IPS-18c (cell line): ENCODE measurements around the gene PTBP3.
A peak's percentile ranks its signal among the peaks of the same experiment; 100 is the strongest.
"Not testable (repeated sequence)": the region's sequence is repeated elsewhere in the genome, so short reads cannot be mapped to it uniquely, and the experiment has no call there.

Experiments used
- H3K4me3 ChIP-seq: 2 replicates; pipeline ENCODE4 v1.7.0; 2013; ENCODE audit warnings: low read depth, mild to moderate bottlenecking, low read length, moderate library complexity; ENCODE audit not compliant: insufficient read depth
- H3K9me3 ChIP-seq: one replicate; pipeline ENCODE4 v1.6.1; 2013; ENCODE audit warnings: mild to moderate bottlenecking, low read length, moderate library complexity; ENCODE audit not compliant: control insufficient read depth, insufficient read depth

PTBP3 gene

GRCh38 chr9:112332977-112333638, at the start of gene PTBP3:
PTBP3 (minus strand) TSS chr9:112333619; CDS start chr9:112297865, 35,754 bp downstream.
- Histone ChIP-seq H3K4me3 (peak within 1 kb of the TSS; percentile 99), H3K9me3 (no peaks in the 10 kb centered on the region)

GRCh38 chr9:112382501-112383364, 49.3 kb upstream of the PTBP3 start:
- Histone ChIP-seq H3K4me3 (no peak overlapping the region), H3K9me3 (no peaks in the 10 kb centered on the region)

- Histone ChIP-seq H3K4me3 (no peak overlapping the region), H3K9me3 (no peaks in the 10 kb centered on the region)
These were observed 48.6 kb upstream of the PTBP3 start for GRCh38 chr9:112382066-112382465.

GRCh38 chr9:112380825-112381221, 47.4 kb upstream of the PTBP3 start:
- H3K4me3 ChIP-seq = peak overlapping the region; percentile 84; the same call in 1 of the 2 replicates
- H3K9me3 ChIP-seq = no peaks in the 10 kb centered on the region

GRCh38 chr9:112380102-112380824, 46.8 kb upstream of the PTBP3 start, which contains the start of gene HSDL2:
HSDL2 (plus strand) TSS chr9:112380108; CDS start chr9:112380164, 56 bp downstream.
- Histone ChIP-seq H3K9me3 (no peaks in the 10 kb centered on the region), H3K4me3 (peak within 1 kb of the TSS; percentile 84)

GRCh38 chr9:112379177-112380101, 46.0 kb upstream of the PTBP3 start:
- peak overlapping the region; percentile 84 for H3K4me3 ChIP-seq
- no peaks in the 10 kb centered on the region for H3K9me3 ChIP-seq

GRCh38 chr9:112378328-112379176, 45.1 kb upstream of the PTBP3 start:
- Histone ChIP-seq H3K4me3 (peak overlapping the region; percentile 75; the same call in 1 of the 2 replicates), H3K9me3 (no peaks in the 10 kb centered on the region)

GRCh38 chr9:112377684-112378327, 44.4 kb upstream of the PTBP3 start:
- H3K4me3 ChIP-seq = no peak overlapping the region
- peaks cover 3% of the 10 kb centered on the region for H3K9me3 ChIP-seq

GRCh38 chr9:112377087-112377486, 43.7 kb upstream of the PTBP3 start:
- peaks cover 3% of the 10 kb centered on the region for H3K9me3 ChIP-seq
- no peak overlapping the region; the same call in 1 of the 2 replicates for H3K4me3 ChIP-seq

- H3K9me3 ChIP-seq = peaks cover 4% of the 10 kb centered on the region
- H3K4me3 ChIP-seq = no peak overlapping the region
These were observed 41.9 kb upstream of the PTBP3 start for GRCh38 chr9:112375361-112375760.

- not testable (repeated sequence) for H3K9me3 ChIP-seq
These were observed 40.8 kb upstream of the PTBP3 start for GRCh38 chr9:112374232-112374631.

GRCh38 chr9:112373666-112374065, 40.2 kb upstream of the PTBP3 start:
- not testable (repeated sequence) for H3K9me3 ChIP-seq, H3K4me3 ChIP-seq

More at GRCh38 chr9:112374232-112374631, 40.8 kb upstream of the PTBP3 start:
- not testable (repeated sequence) for H3K4me3 ChIP-seq

GRCh38 chr9:112371060-112371459, 37.6 kb upstream of the PTBP3 start:
- H3K9me3 ChIP-seq = peaks cover 12% of the 10 kb centered on the region
- no peak overlapping the region for H3K4me3 ChIP-seq

- H3K4me3 ChIP-seq = no peak overlapping the region
These were observed 36.4 kb upstream of the PTBP3 start for GRCh38 chr9:112369817-112370216.

GRCh38 chr9:112367465-112367864, 34.0 kb upstream of the PTBP3 start:
- peaks cover 9% of the 10 kb centered on the region for H3K9me3 ChIP-seq
- H3K4me3 ChIP-seq = no peak overlapping the region

More at GRCh38 chr9:112369817-112370216, 36.4 kb upstream of the PTBP3 start:
- H3K9me3 ChIP-seq = peaks cover 12% of the 10 kb centered on the region
